HepG2 (cell line): ENCODE data around the gene PNRC1. TPM values are rescaled to one million over a fixed set of nuclear protein-coding genes. Genes with fewer than 3 reads are reported as not detected.

Experiments used
- ATAC-seq: fragments of 200-7000 bp; cut with Tn5 transposase; 3 replicates; pipeline ENCODE4 v1.9.1; 2020; ENCODE audit warnings: mild to moderate bottlenecking, moderate library complexity
- BruUV-seq: library from RNA; stranded (reverse); fragments of 400-500 nt; replicated peaks from 2 replicates; lab custom pipeline; 2021; lab: Mats Ljungman, UMichigan
- CTCF ChIA-PET: fragments of 300-600 bp; formaldehyde crosslinking; extraction: SDS; loops from one replicate; lab custom pipeline; 2021; ENCODE audit warnings: low total read pairs, inconsistent platforms, low intra/inter-chr PET ratio; lab: Yijun Ruan, JAX
- POLR2A ChIA-PET: fragments of 350-600 bp; sonication (Branson Sonifier 250); formaldehyde crosslinking; loops from one replicate; lab custom pipeline; 2020; ENCODE audit warnings: antibody characterized with exemption, inconsistent platforms; lab: Yijun Ruan, JAX
- DNase-seq: peaks from one replicate; pipeline ENCODE4 v3.0.0-alpha.2; 2015; ENCODE audit warnings: low spot score
- FAIRE-seq: peaks from 3 replicates; lab custom pipeline; 2011; peaks lifted over from hg19 to GRCh38; lab: Jason Lieb, UNC
- H2AFZ ChIP-seq: one replicate; pipeline ENCODE4 v1.6.1; 2011; ENCODE audit warnings: low read length, inconsistent platforms
- H3K27ac ChIP-seq: fragments of 300-600 bp; 3 replicates; pipeline ENCODE4 v1.8.0; 2011; ENCODE audit warnings: mixed run types, mild to moderate bottlenecking, mixed read lengths, low read length, inconsistent platforms; ENCODE audit not compliant: insufficient read depth; ENCODE audit errors: extremely low read length
- H3K27me3 ChIP-seq, 2 experiments: fragments of 200-600 bp in 1 of 2; 2 replicates in 1 of 2; 3 replicates in 1 of 2; pipeline versions ENCODE4 v1.6.0 to v1.8.0; 2011; ENCODE audit warnings: low read length in 2 of 2, mild to moderate bottlenecking in 2 of 2, moderate library complexity in 2 of 2, inconsistent platforms in 1 of 2; ENCODE audit not compliant: insufficient read depth in 2 of 2, control insufficient read depth in 1 of 2
- H3K36me3 ChIP-seq, 2 experiments: fragments of 200-600 bp in 1 of 2; replicated peaks in 1 of 2; 2 replicates in 1 of 2; 3 replicates in 1 of 2; pipeline versions ENCODE4 v1.5.1 to v1.8.0; 2011; ENCODE audit warnings: low read length in 2 of 2, inconsistent platforms in 1 of 2; ENCODE audit not compliant: insufficient read depth in 2 of 2, control insufficient read depth in 1 of 2
- H3K4me1 ChIP-seq: 2 replicates; pipeline ENCODE4 v1.5.1; 2012; ENCODE audit warnings: low read length, inconsistent platforms; ENCODE audit not compliant: insufficient read depth
- H3K4me2 ChIP-seq: 2 replicates; pipeline ENCODE4 v1.6.0; 2011; ENCODE audit warnings: low read depth, low read length, inconsistent platforms
- H3K4me3 ChIP-seq, 3 experiments: fragments of 200-600 bp in 1 of 3; sonication (generic), shearing (Covaris generic) in 1 of 3; replicated peaks in 1 of 3; 2 replicates each; pipeline ENCODE4 v1.5.1; 2011 to 2016; ENCODE audit warnings: low read length in 3 of 3, inconsistent platforms in 2 of 3, low read depth in 2 of 3, mild to moderate bottlenecking in 2 of 3, control low read depth in 1 of 3, mixed read lengths in 1 of 3; ENCODE audit not compliant: insufficient read depth in 1 of 3
- H3K79me2 ChIP-seq: one replicate; pipeline ENCODE4 v1.6.1; 2011; ENCODE audit warnings: low read length, inconsistent platforms; ENCODE audit not compliant: insufficient read depth
- H3K9ac ChIP-seq: 2 replicates; pipeline ENCODE4 v1.6.0; 2011; ENCODE audit warnings: mild to moderate bottlenecking, low read depth, low read length, inconsistent platforms; ENCODE audit not compliant: insufficient read depth
- H3K9me3 ChIP-seq: 2 replicates; pipeline ENCODE4 v1.5.1; 2012; ENCODE audit warnings: mild to moderate bottlenecking, low read length
- H4K20me1 ChIP-seq: 2 replicates; pipeline ENCODE4 v1.6.0; 2011; ENCODE audit warnings: inconsistent platforms, mild to moderate bottlenecking, low read length, moderate library complexity; ENCODE audit not compliant: insufficient read depth
- AGO1 ChIP-seq: fragments of 200-400 bp; formaldehyde crosslinking; IDR thresholded peaks from 2 replicates; pipeline ENCODE4 v1.6.1; 2017; ENCODE audit warnings: mild to moderate bottlenecking, low read depth, low read length, moderate library complexity; ENCODE audit not compliant: poor library complexity, severe bottlenecking
- GMEB1 ChIP-seq: sonication (generic); formaldehyde crosslinking; IDR thresholded peaks from 2 replicates; pipeline ENCODE4 v1.5.1; 2020; ENCODE audit warnings: missing genetic modification reagents, mild to moderate bottlenecking, borderline replicate concordance
- MBD4 ChIP-seq: IDR thresholded peaks from 2 replicates; pipeline ENCODE4 v1.6.1; 2012; ENCODE audit warnings: low read length, inconsistent platforms, borderline replicate concordance
- MIER2 ChIP-seq: IDR thresholded peaks from 2 replicates; pipeline ENCODE4 v1.6.1; 2016; ENCODE audit warnings: missing biosample characterization, missing genetic modification reagents
- NFIC ChIP-seq: IDR thresholded peaks from 2 replicates; pipeline ENCODE4 v1.6.1; 2012; ENCODE audit warnings: mild to moderate bottlenecking, low read length, inconsistent platforms
- RBFOX2 ChIP-seq: fragments of 200-400 bp; formaldehyde crosslinking; IDR thresholded peaks from 2 replicates; pipeline ENCODE4 v1.6.1; 2017; ENCODE audit warnings: low read depth, mild to moderate bottlenecking, low read length
- TFDP2 ChIP-seq: sonication (generic); formaldehyde crosslinking; IDR thresholded peaks from 2 replicates; pipeline ENCODE4 v1.4.0; 2020; ENCODE audit warnings: missing genetic modification reagents
- THAP9 ChIP-seq: sonication (generic); formaldehyde crosslinking; IDR thresholded peaks from 2 replicates; pipeline ENCODE4; 2020; ENCODE audit warnings: missing genetic modification reagents, mild to moderate bottlenecking, borderline replicate concordance
- ZKSCAN8 ChIP-seq: IDR thresholded peaks from 2 replicates; pipeline ENCODE4 v1.6.1; 2016; ENCODE audit warnings: borderline replicate concordance, missing genetic modification reagents, missing compliant biosample characterization
- ZNF496 ChIP-seq: sonication (generic); formaldehyde crosslinking; IDR thresholded peaks from 2 replicates; pipeline ENCODE4 v1.8.1; 2023; ENCODE audit warnings: mild to moderate bottlenecking, moderate library complexity, missing genetic modification reagents; ENCODE audit not compliant: insufficient replicate concordance
- ZNF574 ChIP-seq: sonication (generic); formaldehyde crosslinking; IDR thresholded peaks from 2 replicates; pipeline ENCODE4 v1.4.0; 2020; ENCODE audit warnings: missing genetic modification reagents
- ZNF615 ChIP-seq: sonication (generic); formaldehyde crosslinking; IDR thresholded peaks from 2 replicates; pipeline ENCODE4 v1.5.0; 2020; ENCODE audit warnings: mild to moderate bottlenecking, missing genetic modification reagents, borderline replicate concordance
- in situ Hi-C: cut with HindIII; loops from 2 replicates; pipeline ENCODE4 v1.10.0; 2017; ENCODE audit warnings: low pct_unique_long_range_greater_than_20kb; ENCODE audit not compliant: extremely low pct_ligation_motif_present
- intact Hi-C: fragments of 100-400 bp; cut with micrococcal nuclease; formaldehyde crosslinking; loops from one replicate; pipeline ENCODE4 v1.10.0; 2022; ENCODE audit not compliant: unreplicated experiment
- polyA plus RNA-seq, 8 experiments: library from polyadenylated mRNA; depleted of rRNA in 3 of 8; stranded (reverse) in 7 of 8; unstranded in 1 of 8; fragments of >200 nt; fragmentation: Illumina TruSeq in 4 of 8; extraction: Trizol in 4 of 8; gene quantifications; 2 replicates each; pipeline versions ENCODE4 v1.2.1 to v1.2.3, GENCODE V29; 2011 to 2016; ENCODE audit warnings: low read depth in 4 of 8, missing spikeins in 1 of 8, mixed read lengths in 1 of 8; ENCODE audit not compliant: insufficient read depth in 1 of 8
- total RNA-seq, 5 experiments: library from RNA; depleted of rRNA; stranded (reverse); fragments of >200 nt; fragmentation: Illumina TruSeq; extraction: Trizol; gene quantifications; 2 replicates each; pipeline ENCODE4 v1.2.3, GENCODE V29; 2016; ENCODE audit warnings: low read depth in 1 of 5

PNRC1 gene
- total and polyA plus RNA-seq, 2 of the 13 experiments (the other 11 are each of a cell fraction or from before 2014, with no cell fraction given): 17.6 to 36.0 TPM

- TF ChIP-seq TFDP2: no peak
- TF ChIP-seq NFIC: no peak
- TF ChIP-seq ZKSCAN8 (CRISPR knock-in tag): peak; percentile 36; the same call in 1 of the 2 replicates
- no peak for TF ChIP-seq ZNF574
- 0 out of 2 replicates have a peak, but pooled peaks have one; percentile 52 for TF ChIP-seq MBD4
- no peak for TF ChIP-seq ZNF496 (CRISPR knock-in tag)
Observed at GRCh38 chr6:89082486-89082891, 1.9 kb downstream of the PNRC1 start (continued).

GRCh38 chr6:89084542-89084941, 4.0 kb downstream of the PNRC1 start:
- ATAC-seq (no peak), DNase-seq (no peak), FAIRE-seq (no peak)
- Histone ChIP-seq H3K27me3 (no peaks in the 10 kb centered on the region; a peak in 1 of 5 replicates), H4K20me1 (peaks cover 36% of the 10 kb centered on the region), H3K36me3 (peaks cover 0 to 19% of the 10 kb centered on the region in 2 experiments; a peak in 3 of 5 replicates), H3K79me2 (peaks cover 39% of the 10 kb centered on the region), H3K27ac (no peak overlapping the region), H3K9ac (no peak overlapping the region), H3K4me2 (0 out of 2 replicates have a peak overlapping the region, but pooled peaks have one; percentile 77), H3K9me3 (no peaks in the 10 kb centered on the region), H3K4me3 (no peak overlapping the region; a peak in 1 of 6 replicates), H3K4me1 (peaks cover 31% of the 10 kb centered on the region), H2AFZ (no peak overlapping the region)
- intact Hi-C loops (loop anchor here (5.0 kb wide), 1 partner anchor 63 kb away; the partner anchor contains the start of gene PM20D2), in situ Hi-C loops (loop anchor here (10.0 kb wide), 1 partner anchor 100 kb away; no protein-coding TSS in a partner anchor)
- CTCF ChIA-PET: no interaction called here
- POLR2A ChIA-PET: interaction anchor here (0.9 to 6.8 kb wide), 5 partner anchors 15 to 121 kb away, joined by 3 to 117 read pairs (median 6); partner anchors contain the start of gene RNGTT
- no TSS peak for BruUV-seq
- TF ChIP-seq ZNF615 (CRISPR knock-in tag) (no peak), MIER2 (CRISPR knock-in tag) (no peak), RBFOX2 (peak; percentile 13; the same call in 1 of the 2 replicates), AGO1 (no peak), GMEB1 (CRISPR knock-in tag) (no peak), THAP9 (CRISPR knock-in tag) (no peak)
